SKM-1 (cell line): ENCODE results near the gene NRDE2.
"Not testable (repeated sequence)": the region's sequence is repeated elsewhere in the genome, so short reads cannot be mapped to it uniquely, and the experiment has no call there.

ENCODE experiments used
- DNase-seq: peaks from one replicate; lab custom pipeline; 2025; ENCODE audit not compliant: unreplicated experiment; lab: John Stamatoyannopoulos, UW

NRDE2 gene

GRCh38 chr14:90274019-90274418, 57.7 kb downstream of the NRDE2 start:
- no peak for DNase-seq

GRCh38 chr14:90273532-90273931, 58.2 kb downstream of the NRDE2 start:
- no peak for DNase-seq

- DNase-seq, result no peak
Measured at GRCh38 chr14:90272523-90272922, 59.2 kb downstream of the NRDE2 start.

- no peak for DNase-seq
Measured at GRCh38 chr14:90268420-90268819, 63.3 kb downstream of the NRDE2 start.

GRCh38 chr14:90266441-90267154, 65.1 kb downstream of the NRDE2 start:
- DNase-seq, result no peak

- no peak for DNase-seq
Measured at GRCh38 chr14:90263748-90264449, 67.8 kb downstream of the NRDE2 start.

- DNase-seq, result peak; percentile 50
Measured at GRCh38 chr14:90256354-90257131, 75.2 kb downstream of the NRDE2 start, which contains the start of gene PSMC1. Gene PSMC1 (plus strand): TSS chr14:90256553. CDS start chr14:90256598, 45 bp downstream.

- DNase-seq, result no peak
Measured at GRCh38 chr14:90255871-90256270, 75.9 kb downstream of the NRDE2 start.

- no peak for DNase-seq
Measured at GRCh38 chr14:90253826-90254225, 77.9 kb downstream of the NRDE2 start.

- no peak for DNase-seq
Measured at GRCh38 chr14:90248594-90248993, 83.1 kb downstream of the NRDE2 start.

- not testable (repeated sequence) for DNase-seq
Measured at GRCh38 chr14:90247441-90247840, 84.3 kb downstream of the NRDE2 start.

- DNase-seq, result no peak
Measured at GRCh38 chr14:90246936-90247335, 84.8 kb downstream of the NRDE2 start.

GRCh38 chr14:90242444-90242843, 89.3 kb downstream of the NRDE2 start:
- DNase-seq, result no peak

GRCh38 chr14:90239139-90239538, 92.6 kb downstream of the NRDE2 start:
- DNase-seq, result no peak

GRCh38 chr14:90235179-90235976, 96.4 kb downstream of the NRDE2 start:
- DNase-seq, result peak; percentile 3

- DNase-seq, result not testable (repeated sequence)
Measured at GRCh38 chr14:90229942-90230341, 101.8 kb downstream of the NRDE2 start.

- DNase-seq, result no peak
Measured at GRCh38 chr14:90228478-90228877, 103.3 kb downstream of the NRDE2 start.
